OCI-LY1 (cell line): Measurements from ENCODE around the gene PRB3.

ENCODE experiments used
- H2AFZ ChIP-seq: fragments of 200-600 bp; sonication (generic), shearing (Covaris generic); 2 replicates; pipeline ENCODE4 v1.6.0; 2014; ENCODE audit warnings: antibody characterized with exemption, mild to moderate bottlenecking, low read length
- H3F3A ChIP-seq: fragments of 200-600 bp; sonication (generic), shearing (Covaris generic); 2 replicates; pipeline ENCODE4 v1.6.0; 2014; ENCODE audit warnings: mild to moderate bottlenecking, antibody characterized with exemption, low read length, moderate library complexity; ENCODE audit not compliant: insufficient read depth
- H3K27ac ChIP-seq: fragments of 200-600 bp; sonication (generic); 2 replicates; pipeline ENCODE4 v1.5.1; 2014; ENCODE audit warnings: low read length, mixed run types, mild to moderate bottlenecking, low read depth; ENCODE audit not compliant: poor library complexity, severe bottlenecking
- H3K27me3 ChIP-seq: fragments of 200-600 bp; sonication (generic); 2 replicates; pipeline ENCODE4 v1.6.0; 2014; ENCODE audit warnings: antibody characterized with exemption, mild to moderate bottlenecking, low read length, moderate library complexity; ENCODE audit not compliant: insufficient read depth
- H3K36me3 ChIP-seq: fragments of 200-600 bp; sonication (generic); 2 replicates; pipeline ENCODE4 v1.6.1; 2014; ENCODE audit warnings: mild to moderate bottlenecking, antibody characterized with exemption, low read length, moderate library complexity, mixed read lengths; ENCODE audit not compliant: insufficient read depth
- H3K4me1 ChIP-seq: fragments of 200-600 bp; sonication (generic); 2 replicates; pipeline ENCODE4 v1.5.1; 2014; ENCODE audit warnings: mild to moderate bottlenecking, low read length, moderate library complexity; ENCODE audit not compliant: insufficient read depth, severe bottlenecking
- H3K4me2 ChIP-seq: fragments of 200-600 bp; sonication (generic), shearing (Covaris generic); 2 replicates; pipeline ENCODE4 v1.6.1; 2014; ENCODE audit warnings: low read length
- H3K4me3 ChIP-seq: fragments of 200-600 bp; sonication (generic); 2 replicates; pipeline ENCODE4 v1.5.1; 2014; ENCODE audit warnings: low read length, low read depth, mild to moderate bottlenecking, mixed read lengths; ENCODE audit not compliant: poor library complexity, severe bottlenecking
- H3K79me2 ChIP-seq: fragments of 200-600 bp; shearing (Covaris generic); 2 replicates; pipeline ENCODE4 v1.6.1; 2016; ENCODE audit warnings: mixed run types, low read length, mixed read lengths; ENCODE audit not compliant: insufficient read depth
- H3K9ac ChIP-seq: fragments of 200-600 bp; sonication (generic), shearing (Covaris generic); 2 replicates; pipeline ENCODE4 v1.6.1; 2014; ENCODE audit warnings: mild to moderate bottlenecking, low read length, mixed read lengths
- H3K9me2 ChIP-seq: fragments of 200-600 bp; sonication (generic), shearing (Covaris generic); 2 replicates; pipeline ENCODE4 v1.6.1; 2014; ENCODE audit warnings: low read depth, mild to moderate bottlenecking, low read length, mixed read lengths
- H3K9me3 ChIP-seq: fragments of 200-600 bp; shearing (Covaris generic); 2 replicates; pipeline ENCODE4 v1.6.1; 2014; ENCODE audit warnings: low read length, mixed read lengths
- H4K20me1 ChIP-seq: fragments of 200-600 bp; sonication (generic), shearing (Covaris generic); 2 replicates; pipeline ENCODE4 v1.6.0; 2016; ENCODE audit warnings: mild to moderate bottlenecking, low read length; ENCODE audit not compliant: insufficient read depth
- CTCF ChIP-seq: fragments of 200-600 bp; sonication (generic), shearing (Covaris generic); IDR thresholded peaks from 2 replicates; pipeline ENCODE4 v1.5.1; 2017; ENCODE audit warnings: mild to moderate bottlenecking, antibody characterized with exemption, low read length, moderate library complexity, mixed read lengths
- EZH2 ChIP-seq: fragments of 200-600 bp; sonication (generic), shearing (Covaris generic); IDR thresholded peaks from 2 replicates; pipeline ENCODE4 v1.8.0; 2017; ENCODE audit warnings: borderline replicate concordance, mixed run types, mild to moderate bottlenecking, antibody characterized with exemption, low read length, moderate library complexity, mixed read lengths

The PRB3 gene

GRCh38 chr12:11242656-11243055, 26.9 kb downstream of the PRB3 start:
- TF ChIP-seq CTCF (no peak), EZH2 (no peak)
- no peaks in the 10 kb centered on the region for H3K27me3 ChIP-seq
- no peaks in the 10 kb centered on the region for H3K79me2 ChIP-seq
- no peak overlapping the region for H2AFZ ChIP-seq
- H3K9ac ChIP-seq = no peak overlapping the region
- no peaks in the 10 kb centered on the region for H4K20me1 ChIP-seq
- H3F3A ChIP-seq = no peaks in the 10 kb centered on the region
- no peaks in the 10 kb centered on the region for H3K9me3 ChIP-seq
- H3K4me1 ChIP-seq = no peaks in the 10 kb centered on the region
- no peak overlapping the region for H3K4me3 ChIP-seq
- H3K27ac ChIP-seq = no peak overlapping the region
- H3K4me2 ChIP-seq = no peak overlapping the region
- no peaks in the 10 kb centered on the region for H3K36me3 ChIP-seq
- H3K9me2 ChIP-seq = no peaks in the 10 kb centered on the region

GRCh38 chr12:11240348-11240930, 29.1 kb downstream of the PRB3 start:
- Histone ChIP-seq H3K79me2 (no peaks in the 10 kb centered on the region), H3F3A (no peaks in the 10 kb centered on the region), H3K4me2 (no peak overlapping the region), H2AFZ (no peak overlapping the region), H3K9me2 (no peaks in the 10 kb centered on the region), H4K20me1 (no peaks in the 10 kb centered on the region), H3K4me1 (no peaks in the 10 kb centered on the region), H3K9ac (no peak overlapping the region), H3K27me3 (no peaks in the 10 kb centered on the region), H3K4me3 (no peak overlapping the region), H3K9me3 (no peaks in the 10 kb centered on the region), H3K27ac (no peak overlapping the region), H3K36me3 (no peaks in the 10 kb centered on the region)
- TF ChIP-seq CTCF = no peak
- no peak for TF ChIP-seq EZH2

- H4K20me1 ChIP-seq = no peaks in the 10 kb centered on the region
- H3K9me3 ChIP-seq = no peaks in the 10 kb centered on the region
- H3K36me3 ChIP-seq = no peaks in the 10 kb centered on the region
- no peak overlapping the region for H3K4me3 ChIP-seq
- H3K4me1 ChIP-seq = no peaks in the 10 kb centered on the region
- H3F3A ChIP-seq = no peaks in the 10 kb centered on the region
- no peaks in the 10 kb centered on the region for H3K9me2 ChIP-seq
- no peak overlapping the region for H3K4me2 ChIP-seq
- TF ChIP-seq EZH2 (no peak), CTCF (no peak)
- H3K9ac ChIP-seq = no peak overlapping the region
- H3K27ac ChIP-seq = no peak overlapping the region
- H3K79me2 ChIP-seq = no peaks in the 10 kb centered on the region
- no peak overlapping the region for H2AFZ ChIP-seq
- no peaks in the 10 kb centered on the region for H3K27me3 ChIP-seq
These were observed 31.2 kb downstream of the PRB3 start for GRCh38 chr12:11238275-11238674.
